K562 (cell line): ENCODE data around the gene INSR. TPM values are rescaled to one million over a fixed set of nuclear protein-coding genes. Genes with fewer than 3 reads are reported as not detected.

Experiments used
- ATAC-seq: fragments of 200-7000 bp; cut with Tn5 transposase; 3 replicates; pipeline ENCODE4 v1.9.1; 2020; ENCODE audit warnings: moderate library complexity
- BruUV-seq: library from RNA; stranded (reverse); fragments of 400-500 nt; replicated peaks from 2 replicates; lab custom pipeline; 2021; lab: Mats Ljungman, UMichigan
- CTCF ChIA-PET: fragments of 300-600 bp; formaldehyde crosslinking; extraction: SDS; loops from one replicate; lab custom pipeline; 2021; ENCODE audit warnings: low intra/inter-chr PET ratio; lab: Yijun Ruan, JAX
- POLR2A ChIA-PET: fragments of 300-600, 350-650 bp; sonication (Branson Sonifier 250); formaldehyde crosslinking; extraction: SDS; loops from one replicate; lab custom pipeline; 2021; ENCODE audit warnings: antibody characterized with exemption, inconsistent platforms; lab: Yijun Ruan, JAX
- DNase-seq, 4 experiments: peaks; one replicate each; pipeline versions ENCODE4 v3.0.0 to v3.0.0-alpha.2; 2011 to 2018; ENCODE audit warnings: low spot score in 3 of 4, mixed read lengths in 3 of 4; ENCODE audit errors: extremely low read depth in 1 of 4
- FAIRE-seq: peaks from 2 replicates; lab custom pipeline; 2011; peaks lifted over from hg19 to GRCh38; lab: Jason Lieb, UNC
- H2AFZ ChIP-seq: 2 replicates; pipeline ENCODE4 v1.6.0; 2011; ENCODE audit warnings: low read depth, low read length, control low read depth, inconsistent platforms
- H3K27ac ChIP-seq: fragments of 200-600 bp; 3 replicates; pipeline ENCODE4 v1.8.0; 2011; ENCODE audit warnings: low read depth, mild to moderate bottlenecking, control low read depth, inconsistent platforms, low read length, moderate library complexity, mixed read lengths; ENCODE audit errors: extremely low read depth
- H3K27me3 ChIP-seq, 2 experiments: fragments of 300-600 bp in 1 of 2; 2 replicates in 1 of 2; 3 replicates in 1 of 2; pipeline versions ENCODE4 v1.6.0 to v1.8.0; 2011; ENCODE audit warnings: inconsistent platforms in 2 of 2, low read length in 2 of 2, mild to moderate bottlenecking in 1 of 2, mixed read lengths in 1 of 2, moderate library complexity in 1 of 2; ENCODE audit not compliant: control insufficient read depth in 2 of 2, insufficient read depth in 2 of 2
- H3K36me3 ChIP-seq: fragments of 300-600 bp; 3 replicates; pipeline ENCODE4 v1.8.0; 2011; ENCODE audit warnings: mild to moderate bottlenecking, low read length, inconsistent platforms; ENCODE audit not compliant: control insufficient read depth, insufficient read depth
- H3K4me1 ChIP-seq, 2 experiments: fragments of 200-600 bp in 1 of 2; replicated peaks in 1 of 2; 2 replicates in 1 of 2; 3 replicates in 1 of 2; pipeline versions ENCODE4 v1.5.1 to v1.8.0; 2011; ENCODE audit warnings: inconsistent platforms in 2 of 2, low read length in 2 of 2, mild to moderate bottlenecking in 1 of 2, mixed read lengths in 1 of 2, moderate library complexity in 1 of 2; ENCODE audit not compliant: control insufficient read depth in 2 of 2, insufficient read depth in 2 of 2
- H3K4me2 ChIP-seq: 2 replicates; pipeline ENCODE4 v1.6.1; 2011; ENCODE audit warnings: low read length, control low read depth, inconsistent platforms, mixed read lengths; ENCODE audit not compliant: insufficient read depth
- H3K4me3 ChIP-seq: fragments of 200-600 bp; sonication (generic), shearing (Covaris generic); 2 replicates; pipeline ENCODE4 v1.5.1; 2016; ENCODE audit warnings: control low read depth, inconsistent platforms
- H3K79me2 ChIP-seq: fragments of 200-600 bp; 3 replicates; pipeline ENCODE4 v1.8.0; 2011; ENCODE audit warnings: low read length, inconsistent platforms; ENCODE audit not compliant: control insufficient read depth, insufficient read depth
- H3K9ac ChIP-seq, 2 experiments: 2 replicates each; pipeline versions ENCODE4 v1.6.0 to v1.6.1; 2011; ENCODE audit warnings: low read depth in 2 of 2, low read length in 2 of 2, control low read depth in 1 of 2, inconsistent platforms in 1 of 2, mild to moderate bottlenecking in 1 of 2, mixed read lengths in 1 of 2; ENCODE audit not compliant: insufficient read depth in 1 of 2
- H3K9me1 ChIP-seq: one replicate; pipeline ENCODE4 v1.6.0; 2011; ENCODE audit warnings: inconsistent platforms, mild to moderate bottlenecking, low read length, moderate library complexity; ENCODE audit not compliant: control insufficient read depth, insufficient read depth
- H3K9me3 ChIP-seq: replicated peaks from 2 replicates; pipeline ENCODE4 v1.5.1; 2011; ENCODE audit warnings: low read depth, low read length, inconsistent platforms; ENCODE audit not compliant: control insufficient read depth, insufficient read depth
- H4K20me1 ChIP-seq: replicated peaks from 2 replicates; pipeline ENCODE4 v1.6.1; 2011; ENCODE audit warnings: low read length, inconsistent platforms, mixed read lengths; ENCODE audit not compliant: control insufficient read depth, insufficient read depth
- BRF1 ChIP-seq: IDR thresholded peaks from 3 replicates; pipeline ENCODE4 v1.6.1; 2011; ENCODE audit warnings: borderline replicate concordance, mild to moderate bottlenecking; ENCODE audit not compliant: insufficient read length; ENCODE audit errors: extremely low read depth
- DNMT1 ChIP-seq: fragments of 450-650 bp; IDR thresholded peaks from 2 replicates; pipeline ENCODE4 v1.6.1; 2016; ENCODE audit warnings: antibody characterized with exemption, mild to moderate bottlenecking
- IFI16 ChIP-seq: fragments of 250-450 bp; sonication (Bioruptor Pico); IDR thresholded peaks from 2 replicates; pipeline ENCODE4 v2.1.2; 2022; ENCODE audit warnings: mild to moderate bottlenecking, inconsistent platforms
- MLX ChIP-seq, 2 experiments: fragments of 450-650 bp in 1 of 2; sonication (generic) in 1 of 2; formaldehyde crosslinking; conservative IDR thresholded peaks; 2 replicates each; pipeline versions ENCODE4 v1.4.0 to v1.8.1; 2020 to 2022; ENCODE audit warnings: mild to moderate bottlenecking in 1 of 2, missing genetic modification reagents in 1 of 2
- MTA1 ChIP-seq: fragments of 450-650 bp; IDR thresholded peaks from 2 replicates; pipeline ENCODE4 v1.6.1; 2017; ENCODE audit warnings: borderline replicate concordance
- NUFIP1 ChIP-seq: fragments of 450-650 bp; IDR thresholded peaks from 2 replicates; pipeline ENCODE4 v1.6.1; 2018; ENCODE audit not compliant: partially characterized antibody
- ZNF766 ChIP-seq: fragments of 200-800 bp; sonication (Bioruptor generic); conservative IDR thresholded peaks from 2 replicates; pipeline ENCODE4 v1.6.1; 2016; ENCODE audit warnings: missing genetic modification characterization, missing compliant biosample characterization
- WGBS: fragments of 100-300 bp; shearing (Covaris generic); methylation state at CpG from one replicate; pipeline ENCODE4 v1.1.6; 2016; ENCODE audit warnings: low coverage, mixed read lengths; ENCODE audit not compliant: insufficient coverage; ENCODE audit errors: missing lambda C conversion rate; 5-methylcytosine and 5-hydroxymethylcytosine counted together
- in situ Hi-C: fragments of 300-500 bp; cut with MboI; formaldehyde crosslinking; loops from 4 replicates; pipeline ENCODE4 v1.15.0; 2018; ENCODE audit warnings: inconsistent platforms, mixed read lengths
- intact Hi-C: fragments of 100-400 bp; cut with micrococcal nuclease; formaldehyde crosslinking; loops from 2 replicates; pipeline ENCODE4 v1.14.2; 2022
- polyA plus RNA-seq, 8 experiments: library from polyadenylated mRNA; depleted of rRNA in 4 of 8; stranded (reverse) in 5 of 8; unstranded in 3 of 8; fragments of >200 nt; fragmentation: Nextera tagmentation in 2 of 8; fragmentation: Illumina TruSeq in 1 of 8; extraction: Ambion mirVana in 2 of 8; extraction: Trizol in 1 of 8; gene quantifications; 2 replicates each; pipeline versions ENCODE4 v1.2.1 to v1.2.3, GENCODE V29; 2011 to 2014; ENCODE audit warnings: inconsistent platforms in 1 of 8, missing spikeins in 1 of 8
- total RNA-seq, 7 experiments: library from RNA; depleted of rRNA in 6 of 7; stranded (reverse); fragments of >200 nt in 6 of 7; fragmentation: Illumina TruSeq in 2 of 7; extraction: Trizol in 2 of 7; gene quantifications; 2 replicates each; pipeline versions ENCODE4 v1.2.1 to v1.2.3, GENCODE V29; 2011 to 2021; ENCODE audit warnings: low replicate concordance in 1 of 7
- TF ChIP-seq, protein P1 (sequence below): fragments of 250-450 bp; sonication (Bioruptor Pico); IDR thresholded peaks from 2 replicates; pipeline ENCODE4 v1.5.0; 2022; ENCODE audit warnings: mild to moderate bottlenecking
- TF ChIP-seq, protein P2 (sequence below), 2 experiments: fragments of 450-650 bp; formaldehyde crosslinking in 1 of 2; IDR thresholded peaks; 2 replicates each; pipeline versions ENCODE4 v1.4.0 to v1.6.1; 2014 to 2020; ENCODE audit warnings: mild to moderate bottlenecking in 2 of 2, borderline replicate concordance in 1 of 2, low read depth in 1 of 2

The INSR gene
- total and polyA plus RNA-seq, 9 of the 15 experiments (the other 6 are each of a cell fraction or from before 2014, with no cell fraction given), result 0.04 to 0.88 (median 0.41) TPM

DNA sequence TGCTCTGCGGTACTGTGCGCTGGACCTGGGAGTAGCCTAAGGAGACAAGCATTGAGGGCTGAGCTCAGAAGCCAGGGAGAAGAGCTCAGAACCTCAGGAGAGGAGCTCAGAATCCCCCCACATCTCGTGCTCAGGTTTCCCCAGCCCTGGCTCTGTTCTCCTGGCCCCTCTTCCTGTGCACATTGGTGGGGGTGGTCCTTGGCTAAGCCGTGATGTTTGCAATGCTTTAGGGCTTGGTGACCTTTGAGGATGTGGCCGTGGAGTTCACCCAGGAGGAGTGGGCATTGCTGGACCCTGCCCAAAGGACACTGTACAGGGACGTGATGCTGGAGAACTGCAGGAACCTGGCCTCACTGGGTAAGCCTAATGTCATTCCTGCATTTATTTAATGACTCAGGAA, 218.1 kb downstream of the INSR start:
- peaks cover 86% of the 10 kb centered on the region for H3K36me3 ChIP-seq
- H3K9ac ChIP-seq, result no peak overlapping the region
- POLR2A ChIA-PET, result no interaction called here
- CTCF ChIA-PET, result no interaction called here
- 98% methylated on average over 6 of the region's 6 CpGs for WGBS
- intact Hi-C loops, result no loop called here
- no peak overlapping the region for H3K4me2 ChIP-seq
- in situ Hi-C loops, result no loop called here
- ATAC-seq, result no peak
- H3K4me1 ChIP-seq, result no peaks in the 10 kb centered on the region
- no peaks in the 10 kb centered on the region for H3K9me1 ChIP-seq
- H3K27ac ChIP-seq, result no peak overlapping the region
- no peaks in the 10 kb centered on the region for H3K79me2 ChIP-seq
- no peak overlapping the region for H2AFZ ChIP-seq
- BruUV-seq, result no TSS peak
- H3K9me3 ChIP-seq, result peaks cover 20% of the 10 kb centered on the region
- H4K20me1 ChIP-seq, result no peaks in the 10 kb centered on the region
- no peak overlapping the region for H3K4me3 ChIP-seq
- H3K27me3 ChIP-seq, result no peaks in the 10 kb centered on the region
- DNase-seq, result no peak
- no peak for FAIRE-seq
- TF ChIP-seq MTA1 (no peak), DNMT1 (no peak), NUFIP1 (no peak), MLX (CRISPR knock-in tag; conservative IDR thresholded peaks at IDR 0.05) (no peak), ZNF766 (CRISPR knock-in tag) (no peak), BRF1 (no peak), IFI16 (CRISPR knock-in tag) (no peak)
- TF ChIP-seq, protein P1, sequence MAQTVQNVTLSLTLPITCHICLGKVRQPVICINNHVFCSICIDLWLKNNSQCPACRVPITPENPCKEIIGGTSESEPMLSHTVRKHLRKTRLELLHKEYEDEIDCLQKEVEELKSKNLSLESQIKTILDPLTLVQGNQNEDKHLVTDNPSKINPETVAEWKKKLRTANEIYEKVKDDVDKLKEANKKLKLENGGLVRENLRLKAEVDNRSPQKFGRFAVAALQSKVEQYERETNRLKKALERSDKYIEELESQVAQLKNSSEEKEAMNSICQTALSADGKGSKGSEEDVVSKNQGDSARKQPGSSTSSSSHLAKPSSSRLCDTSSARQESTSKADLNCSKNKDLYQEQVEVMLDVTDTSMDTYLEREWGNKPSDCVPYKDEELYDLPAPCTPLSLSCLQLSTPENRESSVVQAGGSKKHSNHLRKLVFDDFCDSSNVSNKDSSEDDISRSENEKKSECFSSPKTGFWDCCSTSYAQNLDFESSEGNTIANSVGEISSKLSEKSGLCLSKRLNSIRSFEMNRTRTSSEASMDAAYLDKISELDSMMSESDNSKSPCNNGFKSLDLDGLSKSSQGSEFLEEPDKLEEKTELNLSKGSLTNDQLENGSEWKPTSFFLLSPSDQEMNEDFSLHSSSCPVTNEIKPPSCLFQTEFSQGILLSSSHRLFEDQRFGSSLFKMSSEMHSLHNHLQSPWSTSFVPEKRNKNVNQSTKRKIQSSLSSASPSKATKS (CRISPR knock-in tag), result no peak
- TF ChIP-seq, protein P2, sequence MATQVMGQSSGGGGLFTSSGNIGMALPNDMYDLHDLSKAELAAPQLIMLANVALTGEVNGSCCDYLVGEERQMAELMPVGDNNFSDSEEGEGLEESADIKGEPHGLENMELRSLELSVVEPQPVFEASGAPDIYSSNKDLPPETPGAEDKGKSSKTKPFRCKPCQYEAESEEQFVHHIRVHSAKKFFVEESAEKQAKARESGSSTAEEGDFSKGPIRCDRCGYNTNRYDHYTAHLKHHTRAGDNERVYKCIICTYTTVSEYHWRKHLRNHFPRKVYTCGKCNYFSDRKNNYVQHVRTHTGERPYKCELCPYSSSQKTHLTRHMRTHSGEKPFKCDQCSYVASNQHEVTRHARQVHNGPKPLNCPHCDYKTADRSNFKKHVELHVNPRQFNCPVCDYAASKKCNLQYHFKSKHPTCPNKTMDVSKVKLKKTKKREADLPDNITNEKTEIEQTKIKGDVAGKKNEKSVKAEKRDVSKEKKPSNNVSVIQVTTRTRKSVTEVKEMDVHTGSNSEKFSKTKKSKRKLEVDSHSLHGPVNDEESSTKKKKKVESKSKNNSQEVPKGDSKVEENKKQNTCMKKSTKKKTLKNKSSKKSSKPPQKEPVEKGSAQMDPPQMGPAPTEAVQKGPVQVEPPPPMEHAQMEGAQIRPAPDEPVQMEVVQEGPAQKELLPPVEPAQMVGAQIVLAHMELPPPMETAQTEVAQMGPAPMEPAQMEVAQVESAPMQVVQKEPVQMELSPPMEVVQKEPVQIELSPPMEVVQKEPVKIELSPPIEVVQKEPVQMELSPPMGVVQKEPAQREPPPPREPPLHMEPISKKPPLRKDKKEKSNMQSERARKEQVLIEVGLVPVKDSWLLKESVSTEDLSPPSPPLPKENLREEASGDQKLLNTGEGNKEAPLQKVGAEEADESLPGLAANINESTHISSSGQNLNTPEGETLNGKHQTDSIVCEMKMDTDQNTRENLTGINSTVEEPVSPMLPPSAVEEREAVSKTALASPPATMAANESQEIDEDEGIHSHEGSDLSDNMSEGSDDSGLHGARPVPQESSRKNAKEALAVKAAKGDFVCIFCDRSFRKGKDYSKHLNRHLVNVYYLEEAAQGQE (IDR thresholded peaks at IDR 0.05; ENCODE audit: borderline replicate concordance), result no peak
- TF ChIP-seq, protein P2 (CRISPR knock-in tag; IDR thresholded peaks at IDR 0.05; ENCODE audit: low read depth), result no peak
